T-helper 1 cell treated with Interleukin-12 subunit alpha and Interleukin-12 subunit beta and Interleukin-4 antibody, amounts not matched to agents 30 ng/mL and 1 ng/mL, for 36 hours (primary cell): Measurements from ENCODE around the gene APOBEC2. TPM values are rescaled to one million over a fixed set of nuclear protein-coding genes. Genes with fewer than 3 reads are reported as not detected.

Source experiments
- intact Hi-C: fragments of 100-400 bp; cut with micrococcal nuclease; formaldehyde crosslinking; loops from one replicate; pipeline ENCODE4 v1.15.1; 2024
- total RNA-seq: library from RNA; stranded (reverse); gene quantifications from 2 replicates; pipeline ENCODE4 v1.2.3, GENCODE V29; 2022

APOBEC2 gene
- total RNA-seq, 1 donor from 2014 or later, result not detected

- intact Hi-C loops, result loop anchor here (1.0 kb wide), 1 partner anchor 102 kb away; no protein-coding TSS in a partner anchor
These were observed 27.6 kb downstream of the APOBEC2 start for GRCh38 chr6:41080621-41081020.

- intact Hi-C loops, result no loop called here
These were observed 30.1 kb downstream of the APOBEC2 start for GRCh38 chr6:41083072-41083471.

GRCh38 chr6:41085182-41085581 lies 32.2 kb downstream of the APOBEC2 start:
- intact Hi-C loops, result no loop called here

- intact Hi-C loops, result no loop called here
These were observed 35.4 kb downstream of the APOBEC2 start for GRCh38 chr6:41088451-41088850.

GRCh38 chr6:41090841-41091761 lies 38.1 kb downstream of the APOBEC2 start:
- intact Hi-C loops, result no loop called here

- intact Hi-C loops, result loop anchor here (1.0 kb wide), 2 partner anchors 90 to 226 kb away; no protein-coding TSS in a partner anchor
These were observed 39.6 kb downstream of the APOBEC2 start for GRCh38 chr6:41092421-41093140.

- intact Hi-C loops, result no loop called here
These were observed 40.7 kb downstream of the APOBEC2 start for GRCh38 chr6:41093729-41094128.

- intact Hi-C loops, result no loop called here
These were observed 44.6 kb downstream of the APOBEC2 start for GRCh38 chr6:41097467-41098090.

GRCh38 chr6:41098366-41098765 lies 45.4 kb downstream of the APOBEC2 start:
- intact Hi-C loops, result no loop called here

- intact Hi-C loops, result no loop called here
These were observed 47.9 kb downstream of the APOBEC2 start for GRCh38 chr6:41100871-41101287.

- intact Hi-C loops, result no loop called here
These were observed 50.8 kb downstream of the APOBEC2 start for GRCh38 chr6:41103847-41104246.

GRCh38 chr6:41111017-41111416 lies 58.0 kb downstream of the APOBEC2 start:
- intact Hi-C loops, result no loop called here

Other genes with a start within 250 kb of the APOBEC2 start
- gene UNC5CL, start 14.0 kb upstream of the APOBEC2 start, total RNA-seq, result 1.7 and 2.1 TPM in 2 replicates
- gene TSPO2, start 10.7 kb upstream of the APOBEC2 start, total RNA-seq, result not detected in 2 replicates
- 24.3 and 25.2 TPM in 2 replicates for gene OARD1, start 19.2 kb downstream of the APOBEC2 start, total RNA-seq
- gene NFYA, start 19.8 kb downstream of the APOBEC2 start, total RNA-seq, result 33.3 and 34.6 TPM in 2 replicates
- gene TREML1, start 101.1 kb downstream of the APOBEC2 start, total RNA-seq, result not detected in 2 replicates
- not detected in 2 replicates for gene TREM2, start 109.9 kb downstream of the APOBEC2 start, total RNA-seq
- 21.5 and 23.3 TPM in 2 replicates for gene TREML2, start 147.9 kb downstream of the APOBEC2 start, total RNA-seq
- gene TREML4, start 175.1 kb downstream of the APOBEC2 start, total RNA-seq, result not detected in 2 replicates
- not detected in 2 replicates for gene TREM1, start 233.5 kb downstream of the APOBEC2 start, total RNA-seq